Choroid plexus epithelial cell (primary cell): ENCODE data around the gene ADA.

Experiments
- DNase-seq: peaks from one replicate; pipeline ENCODE4 v3.0.0-alpha.2; 2010; ENCODE audit warnings: low read depth
- H3K4me3 ChIP-seq: 2 replicates; pipeline ENCODE4 v1.5.1; 2011; ENCODE audit warnings: low read depth, mild to moderate bottlenecking, control low read depth, low read length, moderate library complexity
- TF ChIP-seq, protein P1 (sequence below): conservative IDR thresholded peaks from 2 replicates; pipeline ENCODE4 v1.5.1; 2011; ENCODE audit warnings: low read depth, mild to moderate bottlenecking, control low read depth, inconsistent platforms, low read length, moderate library complexity

ADA gene

DNA sequence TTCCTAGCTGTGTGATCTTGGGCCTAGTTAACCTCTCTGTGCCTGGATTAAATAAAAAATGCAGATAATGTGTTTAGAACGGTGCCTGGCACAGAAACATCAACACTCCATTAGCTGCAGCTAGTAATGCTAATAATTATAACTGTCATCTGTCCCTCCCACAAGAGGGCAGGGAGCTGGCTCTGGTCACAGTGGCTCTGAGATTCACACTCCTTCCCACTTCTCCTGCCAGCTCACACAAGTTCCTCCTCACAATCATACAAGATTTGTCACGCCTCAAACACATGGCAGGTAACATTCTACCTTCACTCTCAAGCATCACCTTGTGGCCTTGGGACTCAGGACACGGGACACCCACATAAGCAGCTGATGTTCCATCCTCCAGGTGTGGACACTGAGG is 2.4 kb downstream of the ADA start:
- TF ChIP-seq, protein P1, sequence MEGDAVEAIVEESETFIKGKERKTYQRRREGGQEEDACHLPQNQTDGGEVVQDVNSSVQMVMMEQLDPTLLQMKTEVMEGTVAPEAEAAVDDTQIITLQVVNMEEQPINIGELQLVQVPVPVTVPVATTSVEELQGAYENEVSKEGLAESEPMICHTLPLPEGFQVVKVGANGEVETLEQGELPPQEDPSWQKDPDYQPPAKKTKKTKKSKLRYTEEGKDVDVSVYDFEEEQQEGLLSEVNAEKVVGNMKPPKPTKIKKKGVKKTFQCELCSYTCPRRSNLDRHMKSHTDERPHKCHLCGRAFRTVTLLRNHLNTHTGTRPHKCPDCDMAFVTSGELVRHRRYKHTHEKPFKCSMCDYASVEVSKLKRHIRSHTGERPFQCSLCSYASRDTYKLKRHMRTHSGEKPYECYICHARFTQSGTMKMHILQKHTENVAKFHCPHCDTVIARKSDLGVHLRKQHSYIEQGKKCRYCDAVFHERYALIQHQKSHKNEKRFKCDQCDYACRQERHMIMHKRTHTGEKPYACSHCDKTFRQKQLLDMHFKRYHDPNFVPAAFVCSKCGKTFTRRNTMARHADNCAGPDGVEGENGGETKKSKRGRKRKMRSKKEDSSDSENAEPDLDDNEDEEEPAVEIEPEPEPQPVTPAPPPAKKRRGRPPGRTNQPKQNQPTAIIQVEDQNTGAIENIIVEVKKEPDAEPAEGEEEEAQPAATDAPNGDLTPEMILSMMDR: no peak
- H3K4me3 ChIP-seq: no peak overlapping the region
- no peak for DNase-seq

- TF ChIP-seq, protein P1: peak; percentile 7
- no peak for DNase-seq
- H3K4me3 ChIP-seq: no peak overlapping the region
Measured at GRCh38 chr20:44648579-44648978, 2.9 kb downstream of the ADA start.

GRCh38 chr20:44648068-44648467 is 3.4 kb downstream of the ADA start:
- TF ChIP-seq, protein P1: no peak
- H3K4me3 ChIP-seq: no peak overlapping the region
- DNase-seq: no peak

GRCh38 chr20:44646641-44647274 is 4.7 kb downstream of the ADA start:
- TF ChIP-seq, protein P1: no peak
- H3K4me3 ChIP-seq: no peak overlapping the region

DNA sequence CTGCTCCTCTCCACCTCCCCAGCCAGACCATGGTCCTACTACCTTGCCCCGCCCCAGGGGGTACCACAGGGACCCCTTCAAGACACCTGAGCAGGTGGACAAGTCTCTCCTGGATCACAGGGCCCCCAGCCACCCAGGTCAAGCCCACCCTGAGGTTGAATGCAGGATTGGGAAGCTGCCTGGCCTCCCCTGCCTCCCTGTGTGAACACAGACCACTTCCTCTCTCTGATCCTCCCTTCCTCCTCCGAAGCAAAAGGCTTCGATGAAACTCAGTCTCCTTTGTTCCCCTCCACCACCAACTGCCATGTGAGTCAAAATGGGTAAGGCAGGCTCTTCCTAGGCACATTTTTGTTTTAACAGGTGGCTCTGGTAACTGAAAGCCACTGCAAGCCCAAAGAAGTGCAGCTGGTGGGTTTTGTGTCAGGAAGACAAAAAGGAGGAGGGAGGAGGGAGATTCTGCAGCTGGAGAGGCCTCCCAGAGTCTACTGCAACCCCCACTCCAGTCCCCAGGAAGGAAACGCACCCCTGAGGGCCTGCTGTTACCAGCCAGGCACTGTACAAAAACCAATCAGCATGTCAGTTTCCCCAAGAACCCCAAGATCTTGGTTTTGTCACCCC is 5.4 kb downstream of the ADA start:
- DNase-seq: peak; percentile 35

More at GRCh38 chr20:44646641-44647274, 4.7 kb downstream of the ADA start:
- DNase-seq: peak; percentile 62

GRCh38 chr20:44644667-44645131 is 6.8 kb downstream of the ADA start:
- H3K4me3 ChIP-seq: no peak overlapping the region
- no peak for DNase-seq
- TF ChIP-seq, protein P1: no peak

More for the DNA sequence above, 5.4 kb downstream of the ADA start:
- TF ChIP-seq, protein P1: no peak
- H3K4me3 ChIP-seq: no peak overlapping the region

DNA sequence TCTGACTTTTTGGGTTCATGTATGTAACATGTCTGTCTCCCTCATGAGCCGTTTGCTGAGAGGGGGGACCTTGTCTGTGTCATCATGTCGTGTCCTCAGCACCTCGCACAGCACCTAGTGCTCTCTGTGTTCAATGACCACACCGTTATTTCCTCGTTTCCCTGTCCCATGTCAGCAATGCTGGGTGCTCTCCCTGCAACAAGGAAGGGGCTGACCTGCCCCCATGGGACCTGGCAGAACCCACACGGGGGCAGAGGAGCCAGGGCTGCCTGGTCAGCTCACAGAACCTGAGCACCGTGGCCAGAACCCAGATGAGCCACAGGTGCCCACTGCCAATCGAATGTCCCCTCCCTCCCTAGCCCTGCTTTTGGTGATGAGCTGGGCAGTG is 7.3 kb downstream of the ADA start:
- TF ChIP-seq, protein P1: no peak
- H3K4me3 ChIP-seq: no peak overlapping the region
- DNase-seq: no peak
